Endothelial cell of umbilical vein (primary cell): ENCODE results near the gene CYP1B1.

Source experiments
- EZH2 ChIP-seq: IDR thresholded peaks from 2 replicates; pipeline ENCODE4 v1.6.1; 2012; ENCODE audit warnings: borderline replicate concordance, low read depth, mild to moderate bottlenecking, moderate library complexity, low read length, inconsistent platforms; ENCODE audit not compliant: severe bottlenecking
- POLR2A ChIP-seq: IDR thresholded peaks from 2 replicates; pipeline ENCODE4 v1.6.1; 2012; ENCODE audit warnings: low read depth, mild to moderate bottlenecking, control low read depth, low read length
- TF ChIP-seq, protein P1 (sequence below), 2 donors: IDR thresholded peaks; 1 replicate in 1 of 2; 2 replicates in 1 of 2; pipeline ENCODE4 v1.5.1; 2011; ENCODE audit warnings: low read length in 2 of 2, mild to moderate bottlenecking in 2 of 2, moderate library complexity in 2 of 2, control low read depth in 1 of 2, inconsistent platforms in 1 of 2, low read depth in 1 of 2; ENCODE audit not compliant: insufficient read depth in 1 of 2; ENCODE audit errors: extremely low read depth in 1 of 2

DNA sequence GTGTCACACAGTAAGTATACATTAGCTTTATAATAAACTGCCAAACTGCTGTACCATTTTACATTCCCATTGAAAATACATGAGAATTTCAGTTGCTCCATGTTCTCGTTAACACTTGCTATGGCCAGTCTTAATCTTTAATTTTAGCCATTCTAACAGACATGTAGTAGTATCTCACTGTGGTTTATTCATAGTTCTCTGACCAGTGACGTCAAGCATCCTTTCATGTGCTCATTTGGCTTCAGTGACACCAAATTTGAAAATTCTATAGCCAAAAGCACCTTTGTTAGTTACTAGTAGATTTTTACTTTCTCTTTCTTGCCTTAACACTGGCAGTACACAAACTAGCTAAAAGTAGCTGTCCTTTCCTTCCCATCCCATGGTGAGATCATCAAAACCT, 43.0 kb downstream of the CYP1B1 start:
- TF ChIP-seq, protein P1, sequence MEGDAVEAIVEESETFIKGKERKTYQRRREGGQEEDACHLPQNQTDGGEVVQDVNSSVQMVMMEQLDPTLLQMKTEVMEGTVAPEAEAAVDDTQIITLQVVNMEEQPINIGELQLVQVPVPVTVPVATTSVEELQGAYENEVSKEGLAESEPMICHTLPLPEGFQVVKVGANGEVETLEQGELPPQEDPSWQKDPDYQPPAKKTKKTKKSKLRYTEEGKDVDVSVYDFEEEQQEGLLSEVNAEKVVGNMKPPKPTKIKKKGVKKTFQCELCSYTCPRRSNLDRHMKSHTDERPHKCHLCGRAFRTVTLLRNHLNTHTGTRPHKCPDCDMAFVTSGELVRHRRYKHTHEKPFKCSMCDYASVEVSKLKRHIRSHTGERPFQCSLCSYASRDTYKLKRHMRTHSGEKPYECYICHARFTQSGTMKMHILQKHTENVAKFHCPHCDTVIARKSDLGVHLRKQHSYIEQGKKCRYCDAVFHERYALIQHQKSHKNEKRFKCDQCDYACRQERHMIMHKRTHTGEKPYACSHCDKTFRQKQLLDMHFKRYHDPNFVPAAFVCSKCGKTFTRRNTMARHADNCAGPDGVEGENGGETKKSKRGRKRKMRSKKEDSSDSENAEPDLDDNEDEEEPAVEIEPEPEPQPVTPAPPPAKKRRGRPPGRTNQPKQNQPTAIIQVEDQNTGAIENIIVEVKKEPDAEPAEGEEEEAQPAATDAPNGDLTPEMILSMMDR (IDR thresholded peaks at IDR 0.05; ENCODE audit: extremely low read depth in 1 of 2, insufficient read depth in 1 of 2, low read depth in 1 of 2, low read length in 2 of 2), result no peak
- TF ChIP-seq POLR2A (no peak), EZH2 (no peak)
